Osteoblast (primary cell): ENCODE measurements around the gene P2RX5. TPM values are rescaled to one million over a fixed set of nuclear protein-coding genes. Genes with fewer than 3 reads are reported as not detected.

Experiments
- DNase-seq: peaks from one replicate; pipeline ENCODE4 v3.0.0; 2011; ENCODE audit warnings: low spot score, mixed read lengths; ENCODE audit not compliant: insufficient read length; ENCODE audit errors: missing footprints
- H2AFZ ChIP-seq: 2 replicates; pipeline ENCODE4 v1.6.0; 2011; ENCODE audit warnings: mild to moderate bottlenecking, low read length
- H3K27ac ChIP-seq: 2 replicates; pipeline ENCODE4 v1.5.1; 2011; ENCODE audit warnings: mild to moderate bottlenecking, low read depth, low read length, moderate library complexity
- H3K27me3 ChIP-seq: 2 replicates; pipeline ENCODE4 v1.6.0; 2012; ENCODE audit warnings: mild to moderate bottlenecking, control low read depth, inconsistent platforms, low read length, moderate library complexity; ENCODE audit not compliant: insufficient read depth
- H3K36me3 ChIP-seq: 2 replicates; pipeline ENCODE4 v1.5.1; 2011; ENCODE audit warnings: mild to moderate bottlenecking, low read length, control low read depth, moderate library complexity; ENCODE audit not compliant: insufficient read depth
- H3K4me1 ChIP-seq: 2 replicates; pipeline ENCODE4 v1.5.1; 2011; ENCODE audit warnings: mild to moderate bottlenecking, low read length, control low read depth, moderate library complexity; ENCODE audit not compliant: insufficient read depth
- H3K4me2 ChIP-seq: 2 replicates; pipeline ENCODE4 v1.6.0; 2011; ENCODE audit warnings: mild to moderate bottlenecking, low read length; ENCODE audit not compliant: insufficient read depth
- H3K4me3 ChIP-seq: fragments of 200-600 bp; sonication (generic); 3 replicates; pipeline ENCODE4 v1.5.1; 2012; ENCODE audit warnings: mild to moderate bottlenecking, low read length, inconsistent platforms; ENCODE audit not compliant: insufficient read depth
- H3K79me2 ChIP-seq: 2 replicates; pipeline ENCODE4 v1.6.0; 2012; ENCODE audit warnings: mild to moderate bottlenecking, low read length, control low read depth, inconsistent platforms; ENCODE audit not compliant: insufficient read depth
- H3K9me3 ChIP-seq: 2 replicates; pipeline ENCODE4 v1.5.1; 2011; ENCODE audit warnings: low read depth, low read length, control low read depth
- H4K20me1 ChIP-seq: 2 replicates; pipeline ENCODE4 v1.6.0; 2012; ENCODE audit warnings: mild to moderate bottlenecking, low read length, control low read depth; ENCODE audit not compliant: insufficient read depth
- CTCF ChIP-seq: IDR thresholded peaks from 2 replicates; pipeline ENCODE4 v1.5.1; 2011; ENCODE audit warnings: mild to moderate bottlenecking, low read depth, low read length, moderate library complexity; ENCODE audit errors: extremely low read depth
- total RNA-seq: library from RNA; depleted of rRNA; stranded (reverse); fragments of >200 nt; gene quantifications from 2 replicates; pipeline ENCODE4 v1.2.3, GENCODE V29; 2012

The P2RX5 gene
- total RNA-seq, 1 donor = 0.36 TPM

DNA sequence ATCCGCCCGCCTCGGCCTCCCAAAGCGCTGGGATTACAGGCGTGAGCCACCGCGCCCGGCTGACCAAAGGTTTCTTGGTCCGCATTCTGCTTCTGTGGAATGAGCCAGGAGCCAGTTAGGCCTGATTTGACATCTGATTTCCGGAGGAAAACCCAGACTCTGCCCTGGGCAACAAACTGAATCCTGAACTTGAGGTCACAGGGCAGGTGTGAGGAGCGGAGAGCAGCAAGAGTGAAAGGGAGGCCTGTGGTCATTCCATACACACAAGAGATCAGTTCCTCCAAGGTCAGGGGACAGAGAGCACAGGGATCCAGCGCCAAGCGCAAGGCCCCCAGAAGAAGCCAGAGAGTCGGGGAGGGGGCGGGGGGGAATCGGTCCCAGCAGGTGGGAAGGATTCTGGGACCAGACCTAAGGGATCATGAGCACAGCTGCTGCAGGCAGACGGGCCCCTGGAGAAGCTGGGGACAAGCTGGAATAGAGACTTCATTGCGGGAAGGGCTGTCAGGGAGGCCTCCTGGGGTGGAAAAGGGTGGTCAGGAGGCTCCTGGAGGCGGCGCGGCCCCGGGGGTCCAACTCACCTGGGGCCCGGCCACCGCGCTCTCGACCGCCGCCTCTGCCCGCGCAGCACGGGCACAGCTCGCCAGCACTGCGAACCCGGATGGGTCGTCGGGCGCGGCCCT lies 60.3 kb downstream of the P2RX5 start:
- Histone ChIP-seq H4K20me1 (no peaks in the 10 kb centered on the region), H3K27me3 (no peaks in the 10 kb centered on the region), H3K36me3 (peaks cover 12% of the 10 kb centered on the region), H3K79me2 (peaks cover 39% of the 10 kb centered on the region), H3K27ac (peak overlapping the region; percentile 92), H3K9me3 (no peaks in the 10 kb centered on the region), H3K4me1 (peaks cover 13% of the 10 kb centered on the region), H3K4me3 (peak overlapping the region; percentile 83), H3K4me2 (peak overlapping the region; percentile 97), H2AFZ (peak overlapping the region; percentile 90)
- no peak for TF ChIP-seq CTCF
- DNase-seq = no peak

DNA sequence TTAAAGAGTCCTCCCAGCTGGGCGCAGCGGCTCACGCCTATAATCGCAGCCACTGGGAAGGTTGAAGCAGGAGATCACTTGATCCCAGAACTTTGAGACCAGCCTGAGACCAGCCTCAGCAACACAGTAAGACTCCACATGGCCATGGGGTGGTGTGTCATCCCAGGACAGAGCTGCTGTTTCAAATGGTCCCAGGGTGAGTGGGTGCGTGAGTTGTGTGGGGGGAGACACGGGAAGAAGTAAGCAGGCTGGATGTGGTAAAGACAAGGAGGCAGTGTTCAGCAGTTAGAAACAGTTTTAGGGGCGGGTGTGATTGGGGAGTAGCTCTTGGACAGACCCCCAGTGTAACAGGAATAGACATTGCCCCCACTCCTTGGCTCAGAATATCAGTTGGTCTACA lies 63.7 kb downstream of the P2RX5 start:
- no peaks in the 10 kb centered on the region for H3K27me3 ChIP-seq
- no peak for DNase-seq
- H3K36me3 ChIP-seq = peaks cover 14% of the 10 kb centered on the region
- no peak overlapping the region for H3K4me2 ChIP-seq
- peaks cover 4% of the 10 kb centered on the region for H3K4me1 ChIP-seq
- peaks cover 24% of the 10 kb centered on the region for H3K79me2 ChIP-seq
- no peak for TF ChIP-seq CTCF
- H3K27ac ChIP-seq = no peak overlapping the region
- H2AFZ ChIP-seq = no peak overlapping the region
- no peaks in the 10 kb centered on the region for H3K9me3 ChIP-seq
- H3K4me3 ChIP-seq = no peak overlapping the region
- H4K20me1 ChIP-seq = no peaks in the 10 kb centered on the region

DNA sequence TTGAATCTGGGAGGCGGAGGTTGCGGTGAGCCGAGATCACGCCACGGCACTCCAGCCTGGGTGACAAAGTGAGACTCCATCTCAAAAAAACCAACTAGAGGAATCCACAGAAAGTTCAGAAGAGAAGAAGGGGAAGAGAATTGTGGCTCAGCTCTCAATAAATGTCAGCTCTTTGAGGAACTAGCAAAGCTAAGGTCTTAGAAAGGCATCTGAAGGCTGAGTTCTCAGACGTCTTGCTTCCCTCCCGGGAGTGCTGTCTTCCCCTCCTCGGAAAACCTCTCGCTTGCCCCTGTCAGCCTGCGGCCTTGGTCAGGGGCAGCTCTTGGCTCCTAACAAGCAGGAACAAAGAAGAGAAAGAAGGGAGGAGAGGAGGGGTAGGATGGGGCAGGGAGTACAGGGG lies 65.2 kb downstream of the P2RX5 start:
- peaks cover 14% of the 10 kb centered on the region for H3K79me2 ChIP-seq
- DNase-seq = no peak
- H3K4me3 ChIP-seq = no peak overlapping the region
- no peaks in the 10 kb centered on the region for H4K20me1 ChIP-seq
- no peaks in the 10 kb centered on the region for H3K27me3 ChIP-seq
- peaks cover 17% of the 10 kb centered on the region for H3K36me3 ChIP-seq
- no peaks in the 10 kb centered on the region for H3K9me3 ChIP-seq
- TF ChIP-seq CTCF = no peak
- H3K27ac ChIP-seq = no peak overlapping the region
- H3K4me1 ChIP-seq = no peaks in the 10 kb centered on the region
- no peak overlapping the region for H2AFZ ChIP-seq
- H3K4me2 ChIP-seq = no peak overlapping the region

DNA sequence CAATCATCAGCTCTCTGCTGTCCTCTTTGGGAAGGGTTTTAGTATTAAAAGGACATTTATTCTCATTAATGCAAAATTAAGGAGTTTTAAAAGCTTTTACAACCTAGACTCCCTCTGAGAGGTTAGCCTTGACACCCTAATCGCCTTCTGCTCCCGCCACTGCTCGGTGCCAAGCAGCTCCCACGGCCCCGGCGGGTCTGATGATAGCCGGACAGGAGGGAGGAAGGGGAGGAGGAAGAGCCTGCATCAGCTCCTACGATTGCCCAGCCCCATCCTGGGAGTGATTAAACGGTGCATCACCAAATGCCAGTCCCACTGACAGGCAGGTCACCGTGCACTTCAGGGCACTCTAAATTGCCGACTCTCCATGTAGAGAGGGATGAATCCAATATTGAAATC lies 68.2 kb downstream of the P2RX5 start:
- Histone ChIP-seq H3K4me2 (no peak overlapping the region), H3K36me3 (peaks cover 35% of the 10 kb centered on the region), H4K20me1 (no peaks in the 10 kb centered on the region), H3K4me1 (no peaks in the 10 kb centered on the region), H3K27me3 (no peaks in the 10 kb centered on the region), H3K79me2 (peaks cover 5% of the 10 kb centered on the region), H3K4me3 (no peak overlapping the region), H3K9me3 (no peaks in the 10 kb centered on the region), H2AFZ (no peak overlapping the region), H3K27ac (no peak overlapping the region)
- no peak for TF ChIP-seq CTCF
- no peak for DNase-seq
